GM06990 (cell line): ENCODE results near the gene MCCC2.
A peak's percentile ranks its signal among the peaks of the same experiment; 100 is the strongest.

ENCODE experiments used
- DNase-seq: peaks from one replicate; pipeline ENCODE4 v3.0.0-alpha.2; 2011; ENCODE audit not compliant: insufficient read length; ENCODE audit errors: extremely low read depth
- H3K27me3 ChIP-seq: replicated peaks from 2 replicates; pipeline ENCODE4 v1.6.0; 2011; ENCODE audit warnings: low read length; ENCODE audit not compliant: control insufficient read depth, insufficient read depth
- H3K36me3 ChIP-seq: 2 replicates; pipeline ENCODE4 v1.5.1; 2011; ENCODE audit warnings: low read length; ENCODE audit not compliant: control insufficient read depth, insufficient read depth
- H3K4me3 ChIP-seq: replicated peaks from 2 replicates; pipeline ENCODE4 v1.5.1; 2011; ENCODE audit warnings: low read depth, mild to moderate bottlenecking, control low read depth, low read length
- TF ChIP-seq, protein P1 (sequence below): IDR thresholded peaks from 2 replicates; pipeline ENCODE4 v1.5.1; 2011; ENCODE audit warnings: low read length, control low read depth, mild to moderate bottlenecking, inconsistent platforms; ENCODE audit not compliant: insufficient read depth, poor library complexity, severe bottlenecking

Gene MCCC2

DNA sequence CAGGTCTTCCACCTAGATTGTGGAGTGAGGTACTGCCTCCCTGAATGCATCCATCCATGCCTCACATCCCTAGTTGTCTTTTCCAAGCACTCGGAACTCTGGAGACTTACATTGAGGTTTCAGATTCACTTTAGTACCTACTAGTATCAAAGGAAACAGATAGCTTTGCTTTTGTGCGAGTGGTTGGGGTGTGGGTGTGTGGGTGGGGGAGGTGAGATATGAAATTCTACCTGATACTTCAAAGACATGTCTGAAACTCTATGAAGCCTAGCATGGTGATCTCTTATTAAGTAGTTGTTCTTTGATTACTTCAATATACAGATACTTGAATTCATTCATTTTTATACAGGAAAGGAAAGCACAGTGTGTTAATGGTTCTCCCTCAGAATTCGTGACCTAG lies 64.4 kb downstream of the MCCC2 start:
- H3K4me3 ChIP-seq, result no peak overlapping the region
- DNase-seq, result no peak
- peaks cover 13% of the 10 kb centered on the region for H3K36me3 ChIP-seq
- no peaks in the 10 kb centered on the region for H3K27me3 ChIP-seq
- TF ChIP-seq, protein P1, sequence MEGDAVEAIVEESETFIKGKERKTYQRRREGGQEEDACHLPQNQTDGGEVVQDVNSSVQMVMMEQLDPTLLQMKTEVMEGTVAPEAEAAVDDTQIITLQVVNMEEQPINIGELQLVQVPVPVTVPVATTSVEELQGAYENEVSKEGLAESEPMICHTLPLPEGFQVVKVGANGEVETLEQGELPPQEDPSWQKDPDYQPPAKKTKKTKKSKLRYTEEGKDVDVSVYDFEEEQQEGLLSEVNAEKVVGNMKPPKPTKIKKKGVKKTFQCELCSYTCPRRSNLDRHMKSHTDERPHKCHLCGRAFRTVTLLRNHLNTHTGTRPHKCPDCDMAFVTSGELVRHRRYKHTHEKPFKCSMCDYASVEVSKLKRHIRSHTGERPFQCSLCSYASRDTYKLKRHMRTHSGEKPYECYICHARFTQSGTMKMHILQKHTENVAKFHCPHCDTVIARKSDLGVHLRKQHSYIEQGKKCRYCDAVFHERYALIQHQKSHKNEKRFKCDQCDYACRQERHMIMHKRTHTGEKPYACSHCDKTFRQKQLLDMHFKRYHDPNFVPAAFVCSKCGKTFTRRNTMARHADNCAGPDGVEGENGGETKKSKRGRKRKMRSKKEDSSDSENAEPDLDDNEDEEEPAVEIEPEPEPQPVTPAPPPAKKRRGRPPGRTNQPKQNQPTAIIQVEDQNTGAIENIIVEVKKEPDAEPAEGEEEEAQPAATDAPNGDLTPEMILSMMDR, result no peak

GRCh38 chr5:71652349-71652748 lies 65.2 kb downstream of the MCCC2 start:
- Histone ChIP-seq H3K4me3 (no peak overlapping the region), H3K27me3 (no peaks in the 10 kb centered on the region), H3K36me3 (peaks cover 13% of the 10 kb centered on the region)
- DNase-seq, result no peak
- TF ChIP-seq, protein P1, result no peak

DNA sequence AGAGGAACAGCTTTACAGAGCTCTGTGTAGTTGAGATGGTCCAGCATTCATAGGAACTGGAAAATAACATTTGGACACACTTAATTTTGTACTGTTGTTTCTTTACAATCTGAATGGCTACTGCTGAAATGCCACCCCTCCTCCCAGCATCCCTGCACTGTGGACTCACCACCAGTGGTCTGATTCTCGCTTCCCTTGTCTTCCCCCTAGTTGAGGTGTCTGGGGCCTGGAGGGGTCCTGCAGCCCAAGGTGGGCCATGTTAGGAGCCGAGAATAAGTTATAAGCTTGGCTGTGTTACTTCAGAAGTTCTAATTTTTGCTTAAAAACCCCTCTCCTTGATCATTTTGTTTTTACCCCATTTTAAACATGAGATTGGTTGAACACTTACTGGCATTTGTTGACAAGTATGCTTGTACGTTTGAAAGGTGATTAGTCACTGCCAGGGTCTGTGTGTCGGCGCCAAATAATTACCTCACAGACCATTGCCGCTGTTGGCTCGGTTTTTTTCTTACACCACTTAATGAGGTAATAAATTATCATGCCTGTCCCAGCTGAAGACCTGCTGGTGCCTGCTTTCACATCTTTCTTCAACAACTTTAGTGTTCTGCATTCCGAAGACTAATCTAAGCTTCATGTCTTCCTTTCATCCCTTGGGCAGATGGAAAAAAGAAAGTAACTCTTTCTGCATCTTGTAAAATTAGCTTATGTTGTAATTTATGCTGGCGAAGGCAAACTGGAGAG lies 65.8 kb downstream of the MCCC2 start:
- no peak for DNase-seq
- TF ChIP-seq, protein P1, result no peak
- Histone ChIP-seq H3K4me3 (no peak overlapping the region), H3K36me3 (peaks cover 12% of the 10 kb centered on the region), H3K27me3 (no peaks in the 10 kb centered on the region)

DNA sequence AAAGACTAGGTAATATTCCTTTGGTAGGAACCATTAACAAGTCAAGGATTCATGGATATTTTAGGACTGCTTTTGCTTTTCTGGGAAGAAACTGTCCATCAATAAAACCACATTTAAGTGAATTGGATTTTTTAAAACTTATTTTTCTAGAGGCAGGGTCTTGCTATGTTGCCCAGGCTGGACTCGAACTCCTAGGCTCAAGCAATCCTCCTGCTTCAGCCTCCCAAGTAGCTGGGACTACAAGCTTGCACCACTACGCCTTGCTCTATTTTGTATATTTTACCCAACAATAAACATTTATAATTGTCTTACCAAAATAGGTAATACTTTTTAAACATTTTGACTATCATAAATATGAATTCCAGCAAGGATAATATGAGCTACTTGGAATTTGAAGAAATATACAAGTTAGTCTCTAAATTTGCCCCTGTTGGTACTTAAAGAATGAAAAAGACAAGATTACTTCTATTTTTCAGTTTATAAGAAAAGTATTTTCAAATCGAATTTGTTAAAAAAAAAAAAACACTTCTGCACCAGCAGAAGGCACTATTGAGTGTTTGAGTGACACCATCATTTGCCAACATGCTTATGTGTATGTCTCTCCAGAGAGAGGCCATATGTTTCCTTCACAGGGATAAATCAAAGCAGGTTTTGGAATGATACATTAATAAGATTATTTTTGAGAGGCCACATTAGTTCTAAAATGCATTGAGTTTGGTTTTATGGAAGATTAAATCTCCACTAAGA lies 71.9 kb downstream of the MCCC2 start:
- no peak overlapping the region for H3K4me3 ChIP-seq
- H3K27me3 ChIP-seq, result no peaks in the 10 kb centered on the region
- no peak for DNase-seq
- TF ChIP-seq, protein P1, result peak; percentile 38
- peaks cover 1% of the 10 kb centered on the region; the same call in 1 of the 2 replicates for H3K36me3 ChIP-seq

GRCh38 chr5:71662381-71662780 lies 75.2 kb downstream of the MCCC2 start:
- TF ChIP-seq, protein P1, result no peak
- DNase-seq, result no peak
- H3K36me3 ChIP-seq, result peaks cover 1% of the 10 kb centered on the region; the same call in 1 of the 2 replicates
- H3K27me3 ChIP-seq, result no peaks in the 10 kb centered on the region
- no peak overlapping the region for H3K4me3 ChIP-seq
